Trophoblast cell (in vitro differentiated cells and primary cell): ENCODE results near the gene AGBL4.

Source experiments
- DNase-seq, 2 donors: peaks; one replicate each; pipeline ENCODE4 v3.0.0-alpha.2; 2016
- H2AFZ ChIP-seq: 2 replicates; pipeline ENCODE4 v1.6.1; 2013; ENCODE audit warnings: low read length, moderate library complexity, mild to moderate bottlenecking; ENCODE audit not compliant: insufficient read depth, poor library complexity
- H2AK5ac ChIP-seq: 2 replicates; pipeline ENCODE4 v1.6.1; 2013; ENCODE audit warnings: mild to moderate bottlenecking, low read length
- H2BK120ac ChIP-seq: 2 replicates; pipeline ENCODE4 v1.6.1; 2013; ENCODE audit warnings: low read length, mild to moderate bottlenecking, moderate library complexity; ENCODE audit not compliant: insufficient read depth, poor library complexity
- H2BK12ac ChIP-seq: 2 replicates; pipeline ENCODE4 v1.6.1; 2013; ENCODE audit warnings: mild to moderate bottlenecking, low read length, moderate library complexity
- H2BK5ac ChIP-seq: 2 replicates; pipeline ENCODE4 v1.6.1; 2013; ENCODE audit warnings: low read length, low read depth, moderate library complexity, mild to moderate bottlenecking; ENCODE audit not compliant: poor library complexity
- H3K14ac ChIP-seq: 2 replicates; pipeline ENCODE4 v1.6.1; 2013; ENCODE audit warnings: mild to moderate bottlenecking, low read length
- H3K18ac ChIP-seq: 2 replicates; pipeline ENCODE4 v1.6.1; 2013; ENCODE audit warnings: mild to moderate bottlenecking, low read length
- H3K23ac ChIP-seq: 2 replicates; pipeline ENCODE4 v1.6.1; 2013; ENCODE audit warnings: low read length
- H3K27ac ChIP-seq: 2 replicates; pipeline ENCODE4 v1.5.1; 2013; ENCODE audit warnings: low read depth, mild to moderate bottlenecking, inconsistent platforms, low read length, moderate library complexity
- H3K27me3 ChIP-seq: 2 replicates; pipeline ENCODE4 v1.6.1; 2013; ENCODE audit warnings: inconsistent platforms, mild to moderate bottlenecking, low read length, moderate library complexity; ENCODE audit not compliant: insufficient read depth
- H3K36me3 ChIP-seq, 2 experiments: 1 replicate in 1 of 2; 2 replicates in 1 of 2; pipeline ENCODE4 v1.6.1; 2013; ENCODE audit warnings: low read length in 2 of 2, mild to moderate bottlenecking in 2 of 2, moderate library complexity in 1 of 2; ENCODE audit not compliant: insufficient read depth in 2 of 2, control insufficient read depth in 1 of 2
- H3K4ac ChIP-seq: 2 replicates; pipeline ENCODE4 v1.6.1; 2013; ENCODE audit warnings: low read depth, mild to moderate bottlenecking, low read length, moderate library complexity
- H3K4me1 ChIP-seq, 2 experiments: 1 replicate in 1 of 2; 2 replicates in 1 of 2; pipeline ENCODE4 v1.6.1; 2013; ENCODE audit warnings: low read length in 2 of 2, mild to moderate bottlenecking in 2 of 2, moderate library complexity in 1 of 2; ENCODE audit not compliant: insufficient read depth in 2 of 2, control insufficient read depth in 1 of 2
- H3K4me2 ChIP-seq: 2 replicates; pipeline ENCODE4 v1.6.1; 2013; ENCODE audit warnings: inconsistent platforms, mild to moderate bottlenecking, low read length, moderate library complexity
- H3K4me3 ChIP-seq: 2 replicates; pipeline ENCODE4 v1.5.1; 2013; ENCODE audit warnings: mild to moderate bottlenecking, low read depth, low read length, inconsistent platforms
- H3K79me1 ChIP-seq: one replicate; pipeline ENCODE4 v1.6.1; 2013; ENCODE audit warnings: low read length
- H3K79me2 ChIP-seq: 2 replicates; pipeline ENCODE4 v1.6.1; 2013; ENCODE audit warnings: low read length, mild to moderate bottlenecking; ENCODE audit not compliant: control insufficient read depth, insufficient read depth, poor library complexity
- H3K9ac ChIP-seq: 2 replicates; pipeline ENCODE4 v1.6.1; 2013; ENCODE audit warnings: mild to moderate bottlenecking, low read length
- H3K9me3 ChIP-seq: 2 replicates; pipeline ENCODE4 v1.6.1; 2013; ENCODE audit warnings: low read depth, mild to moderate bottlenecking, control low read depth, inconsistent platforms, low read length; ENCODE audit not compliant: insufficient read depth
- H4K12ac ChIP-seq: 2 replicates; pipeline ENCODE4 v1.6.1; 2013; ENCODE audit warnings: low read depth, mild to moderate bottlenecking, low read length, moderate library complexity
- H4K8ac ChIP-seq: 2 replicates; pipeline ENCODE4 v1.6.1; 2013; ENCODE audit warnings: low read depth, mild to moderate bottlenecking, low read length, moderate library complexity
- H4K91ac ChIP-seq: one replicate; pipeline ENCODE4 v1.6.1; 2013; ENCODE audit warnings: low read depth, mild to moderate bottlenecking, low read length, moderate library complexity
- WGBS: extraction: QIAGEN DNeasy Blood & Tissue Kit; methylation state at CpG from one replicate; pipeline ENCODE4 v1.1.7; 2013; ENCODE audit warnings: missing lambda C conversion rate; ENCODE audit not compliant: insufficient read length, insufficient coverage; ENCODE audit errors: extremely low coverage; 5-methylcytosine and 5-hydroxymethylcytosine counted together

Gene AGBL4

GRCh38 chr1:48851638-48852037 lies 1172.1 kb downstream of the AGBL4 start:
- H3K27ac ChIP-seq, result no peak overlapping the region
- no peaks in the 10 kb centered on the region for H3K27me3 ChIP-seq
- no peaks in the 10 kb centered on the region for H3K36me3 ChIP-seq
- H3K9me3 ChIP-seq, result no peaks in the 10 kb centered on the region
- no peak for DNase-seq
- H2BK5ac ChIP-seq, result no peak overlapping the region
- no peak overlapping the region for H3K23ac ChIP-seq
- no peak overlapping the region for H4K91ac ChIP-seq
- no peak overlapping the region for H3K4ac ChIP-seq
- no peaks in the 10 kb centered on the region for H3K79me2 ChIP-seq
- no peak overlapping the region for H3K4me3 ChIP-seq
- H3K4me1 ChIP-seq, result no peaks in the 10 kb centered on the region
- WGBS, result no CpG with 5 or more reads among the region's 2 CpGs
- no peak overlapping the region for H3K9ac ChIP-seq
- H3K4me2 ChIP-seq, result no peak overlapping the region
- H4K12ac ChIP-seq, result no peak overlapping the region
- no peak overlapping the region for H4K8ac ChIP-seq
- H2BK120ac ChIP-seq, result no peak overlapping the region
- no peak overlapping the region for H2BK12ac ChIP-seq
- H3K14ac ChIP-seq, result no peak overlapping the region
- H3K79me1 ChIP-seq, result no peaks in the 10 kb centered on the region
- H3K18ac ChIP-seq, result no peak overlapping the region
- no peak overlapping the region for H2AFZ ChIP-seq
- no peak overlapping the region for H2AK5ac ChIP-seq

GRCh38 chr1:48848035-48848434 lies 1175.7 kb downstream of the AGBL4 start:
- H3K79me1 ChIP-seq, result no peaks in the 10 kb centered on the region
- no peak overlapping the region for H3K14ac ChIP-seq
- no peaks in the 10 kb centered on the region for H3K79me2 ChIP-seq
- no peak overlapping the region for H3K27ac ChIP-seq
- H3K23ac ChIP-seq, result no peak overlapping the region
- no peak overlapping the region for H2BK120ac ChIP-seq
- H3K27me3 ChIP-seq, result no peaks in the 10 kb centered on the region
- no peak overlapping the region for H3K4ac ChIP-seq
- no peaks in the 10 kb centered on the region for H3K36me3 ChIP-seq
- H4K8ac ChIP-seq, result no peak overlapping the region
- no peaks in the 10 kb centered on the region for H3K4me1 ChIP-seq
- no peak for DNase-seq
- no peak overlapping the region for H4K12ac ChIP-seq
- no peak overlapping the region for H2BK12ac ChIP-seq
- H3K18ac ChIP-seq, result no peak overlapping the region
- H2BK5ac ChIP-seq, result no peak overlapping the region
- no peaks in the 10 kb centered on the region for H3K9me3 ChIP-seq
- no peak overlapping the region for H3K4me3 ChIP-seq
- H3K4me2 ChIP-seq, result no peak overlapping the region
- no peak overlapping the region for H3K9ac ChIP-seq
- no peak overlapping the region for H4K91ac ChIP-seq
- no peak overlapping the region for H2AK5ac ChIP-seq
- H2AFZ ChIP-seq, result no peak overlapping the region
- no CpG with 5 or more reads among the region's 2 CpGs for WGBS

- H3K27ac ChIP-seq, result no peak overlapping the region
- H3K4ac ChIP-seq, result no peak overlapping the region
- no peak overlapping the region for H3K4me2 ChIP-seq
- no peaks in the 10 kb centered on the region for H3K9me3 ChIP-seq
- H3K9ac ChIP-seq, result no peak overlapping the region
- H4K91ac ChIP-seq, result no peak overlapping the region
- H4K12ac ChIP-seq, result no peak overlapping the region
- no peak overlapping the region for H3K23ac ChIP-seq
- H3K4me3 ChIP-seq, result no peak overlapping the region
- no peak overlapping the region for H2BK5ac ChIP-seq
- no CpG with 5 or more reads among the region's 1 CpG for WGBS
- no peak overlapping the region for H2AFZ ChIP-seq
- no peak overlapping the region for H4K8ac ChIP-seq
- no peaks in the 10 kb centered on the region for H3K27me3 ChIP-seq
- H3K4me1 ChIP-seq, result no peaks in the 10 kb centered on the region
- no peak for DNase-seq
- H3K79me1 ChIP-seq, result no peaks in the 10 kb centered on the region
- no peak overlapping the region for H3K18ac ChIP-seq
- no peaks in the 10 kb centered on the region for H3K79me2 ChIP-seq
- H3K36me3 ChIP-seq, result no peaks in the 10 kb centered on the region
- H2BK120ac ChIP-seq, result no peak overlapping the region
- no peak overlapping the region for H2AK5ac ChIP-seq
- no peak overlapping the region for H3K14ac ChIP-seq
- no peak overlapping the region for H2BK12ac ChIP-seq
These were observed 1177.3 kb downstream of the AGBL4 start for GRCh38 chr1:48846441-48846840.

- H3K14ac ChIP-seq, result no peak overlapping the region
- no peak overlapping the region for H4K8ac ChIP-seq
- H3K4me2 ChIP-seq, result no peak overlapping the region
- WGBS, result no CpG with 5 or more reads among the region's 3 CpGs
- H2AK5ac ChIP-seq, result no peak overlapping the region
- no peak overlapping the region for H2AFZ ChIP-seq
- H2BK120ac ChIP-seq, result no peak overlapping the region
- no peak overlapping the region for H2BK5ac ChIP-seq
- H3K4ac ChIP-seq, result no peak overlapping the region
- no peak overlapping the region for H4K91ac ChIP-seq
- no peaks in the 10 kb centered on the region for H3K27me3 ChIP-seq
- H3K9me3 ChIP-seq, result no peaks in the 10 kb centered on the region
- no peak overlapping the region for H2BK12ac ChIP-seq
- no peak overlapping the region for H3K23ac ChIP-seq
- no peak overlapping the region for H4K12ac ChIP-seq
- H3K4me3 ChIP-seq, result no peak overlapping the region
- no peaks in the 10 kb centered on the region for H3K79me2 ChIP-seq
- no peak overlapping the region for H3K18ac ChIP-seq
- H3K79me1 ChIP-seq, result no peaks in the 10 kb centered on the region
- H3K27ac ChIP-seq, result no peak overlapping the region
- DNase-seq, result no peak
- no peaks in the 10 kb centered on the region for H3K4me1 ChIP-seq
- no peaks in the 10 kb centered on the region for H3K36me3 ChIP-seq
- no peak overlapping the region for H3K9ac ChIP-seq
These were observed 1179.6 kb downstream of the AGBL4 start for GRCh38 chr1:48844187-48844586.
